Left forelimb (tissue), 1 donor: Measurements from ENCODE around the gene SYMPK.
"Not testable (repeated sequence)": the region's sequence is repeated elsewhere in the genome, so short reads cannot be mapped to it uniquely, and the experiment has no call there.

Experiments
- DNase-seq: peaks from one replicate; pipeline ENCODE4 v3.0.0-alpha.2; 2018; ENCODE audit warnings: low spot score

The SYMPK gene

GRCh38 chr19:45862564-45863334, at the start of gene SYMPK:
SYMPK (minus strand) TSS chr19:45863147; CDS start chr19:45854495, 8,652 bp downstream.
- DNase-seq, result peak; percentile 99

- DNase-seq, result no peak
Observed at GRCh38 chr19:45911291-45911690, 48.3 kb upstream of the SYMPK start.

- no peak for DNase-seq
Observed at GRCh38 chr19:45908956-45909355, 46.0 kb upstream of the SYMPK start.

- DNase-seq, result no peak
Observed at GRCh38 chr19:45906221-45906620, 43.3 kb upstream of the SYMPK start.

GRCh38 chr19:45905011-45905410, 42.1 kb upstream of the SYMPK start:
- DNase-seq, result no peak

- DNase-seq, result peak; percentile 99
Observed at GRCh38 chr19:45902651-45903625, 40.0 kb upstream of the SYMPK start.

GRCh38 chr19:45901912-45902650, 39.1 kb upstream of the SYMPK start, which contains the start of gene MYPOP:
MYPOP (minus strand) TSS chr19:45902613; CDS start chr19:45901773, 840 bp downstream.
- DNase-seq, result no peak

GRCh38 chr19:45901432-45901911, 38.5 kb upstream of the SYMPK start:
- no peak for DNase-seq

GRCh38 chr19:45900738-45901431, 37.9 kb upstream of the SYMPK start:
- DNase-seq, result no peak

- no peak for DNase-seq
Observed at GRCh38 chr19:45899919-45900589, 37.1 kb upstream of the SYMPK start.

GRCh38 chr19:45899253-45899652, 36.3 kb upstream of the SYMPK start:
- DNase-seq, result no peak

GRCh38 chr19:45897261-45897812, 34.4 kb upstream of the SYMPK start:
- no peak for DNase-seq

- not testable (repeated sequence) for DNase-seq
Observed at GRCh38 chr19:45895983-45896599, 33.1 kb upstream of the SYMPK start.

- DNase-seq, result no peak
Observed at GRCh38 chr19:45895519-45895972, 32.6 kb upstream of the SYMPK start.

- DNase-seq, result no peak
Observed at GRCh38 chr19:45890877-45891276, 27.9 kb upstream of the SYMPK start.

GRCh38 chr19:45889210-45889885, 26.4 kb upstream of the SYMPK start:
- no peak for DNase-seq

- DNase-seq, result no peak
Observed at GRCh38 chr19:45887200-45887710, 24.3 kb upstream of the SYMPK start.

GRCh38 chr19:45886427-45887199, 23.7 kb upstream of the SYMPK start:
- DNase-seq, result peak; percentile 95
